Left lung (tissue), 10 donors: Measurements from ENCODE around the gene CAMTA1. TPM values are rescaled to one million over a fixed set of nuclear protein-coding genes. Genes with fewer than 3 reads are reported as not detected.

Source experiments
- ATAC-seq: fragments of 200-7000 bp; cut with Tn5 transposase; one replicate; pipeline ENCODE4 v1.9.1; 2020; ENCODE audit warnings: moderate library complexity
- DNase-seq, 4 donors: peaks; one replicate each; pipeline ENCODE4 v3.0.0-alpha.2; 2013 to 2020
- H3K27ac ChIP-seq, 2 donors: fragments of 200-600 bp; sonication (generic) in 1 of 2; one replicate each; pipeline versions ENCODE4 v1.5.0 to v1.8.0; 2020 to 2021
- H3K27me3 ChIP-seq, 2 donors: fragments of 200-600 bp; sonication (generic) in 1 of 2; one replicate each; pipeline versions ENCODE4 v1.5.0 to v1.8.0; 2020 to 2021
- H3K36me3 ChIP-seq, 2 donors: fragments of 200-600 bp; sonication (generic) in 1 of 2; one replicate each; pipeline versions ENCODE4 v1.5.0 to v1.8.0; 2020 to 2021
- H3K4me1 ChIP-seq, 2 donors: fragments of 200-600 bp; one replicate each; pipeline ENCODE4 v1.8.0; 2021
- H3K4me3 ChIP-seq, 2 donors: fragments of 200-600 bp; sonication (generic) in 1 of 2; one replicate each; pipeline versions ENCODE4 v1.5.0 to v1.8.0; 2020 to 2021; ENCODE audit warnings: mild to moderate bottlenecking in 1 of 2
- H3K9me3 ChIP-seq, 2 donors: fragments of 200-600 bp; sonication (generic) in 1 of 2; one replicate each; pipeline versions ENCODE4 v1.5.0 to v1.8.0; 2020 to 2021
- CTCF ChIP-seq, 2 donors: fragments of 200-600 bp; sonication (generic) in 1 of 2; IDR thresholded peaks; one replicate each; pipeline versions ENCODE4 v1.5.0 to v1.8.0; 2021; ENCODE audit warnings: antibody characterized with exemption in 2 of 2
- intact Hi-C, 2 donors: fragments of 100-400 bp; cut with DNase I; formaldehyde crosslinking; loops; one replicate each; pipeline versions ENCODE4 v1.11.2 to v1.14.2; 2022
- polyA plus RNA-seq, 6 donors: library from polyadenylated mRNA; unstranded; fragments of 120-200 nt; gene quantifications; one replicate each; pipeline ENCODE4 v1.2.1, GENCODE V29; 2013; ENCODE audit not compliant: insufficient read length in 6 of 6
- total RNA-seq, 2 donors: library from RNA; stranded (reverse); fragmentation: NEBNext Ultra II Directional; extraction: Animal tissue kit (Norgen Biotek cat#: 25700); gene quantifications; one replicate each; pipeline ENCODE4 v1.2.1, GENCODE V29; 2021
- donor health status: DM: no; HTN: yes; CAD: no.
- donor health status: DM: no; HTN: no; CAD: no.

CAMTA1 gene
- total and polyA plus RNA-seq, 8 donors, result 42.7 to 69.1 (median 49.4) TPM

DNA sequence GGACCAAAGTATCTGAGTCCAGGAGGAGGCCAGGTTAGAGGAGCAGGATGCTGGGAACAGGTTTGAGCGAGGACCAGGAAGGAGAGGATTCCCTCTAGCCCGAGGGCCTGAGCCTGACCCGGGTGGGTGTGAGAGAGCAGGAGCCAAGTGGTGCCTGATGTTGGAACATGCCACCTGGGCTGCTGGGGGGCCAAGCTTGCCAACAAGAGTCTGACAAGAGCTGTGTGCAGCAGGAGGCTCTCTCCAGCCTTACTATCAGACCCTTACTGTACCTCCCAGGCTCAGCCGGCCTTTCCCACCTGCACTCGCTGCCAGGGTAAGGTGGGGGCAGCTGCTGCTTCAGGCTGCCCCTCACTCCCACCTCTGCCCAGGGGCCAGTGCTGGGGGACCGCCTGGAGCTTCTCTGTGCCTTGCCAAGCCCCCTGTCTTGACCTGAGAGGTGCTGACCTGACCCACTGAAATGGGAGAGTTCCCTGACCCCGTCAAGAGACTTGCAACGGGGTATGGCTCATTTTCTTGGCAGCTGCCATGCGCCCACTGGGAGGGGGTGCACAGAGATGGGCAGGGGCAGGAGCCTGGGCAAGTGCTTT, 826.3 kb downstream of the CAMTA1 start:
- no peak for TF ChIP-seq CTCF (IDR thresholded peaks at IDR 0.05)
- peaks cover 0 to 21% of the 10 kb centered on the region in 2 donors for H3K27me3 ChIP-seq
- DNase-seq, result no peak
- no peaks in the 10 kb centered on the region for H3K9me3 ChIP-seq
- H3K4me3 ChIP-seq, result no peak overlapping the region
- intact Hi-C loops, result no loop called here
- no peak for ATAC-seq
- H3K36me3 ChIP-seq, result no peaks in the 10 kb centered on the region
- H3K4me1 ChIP-seq, result no peaks in the 10 kb centered on the region
- H3K27ac ChIP-seq, result no peak overlapping the region

DNA sequence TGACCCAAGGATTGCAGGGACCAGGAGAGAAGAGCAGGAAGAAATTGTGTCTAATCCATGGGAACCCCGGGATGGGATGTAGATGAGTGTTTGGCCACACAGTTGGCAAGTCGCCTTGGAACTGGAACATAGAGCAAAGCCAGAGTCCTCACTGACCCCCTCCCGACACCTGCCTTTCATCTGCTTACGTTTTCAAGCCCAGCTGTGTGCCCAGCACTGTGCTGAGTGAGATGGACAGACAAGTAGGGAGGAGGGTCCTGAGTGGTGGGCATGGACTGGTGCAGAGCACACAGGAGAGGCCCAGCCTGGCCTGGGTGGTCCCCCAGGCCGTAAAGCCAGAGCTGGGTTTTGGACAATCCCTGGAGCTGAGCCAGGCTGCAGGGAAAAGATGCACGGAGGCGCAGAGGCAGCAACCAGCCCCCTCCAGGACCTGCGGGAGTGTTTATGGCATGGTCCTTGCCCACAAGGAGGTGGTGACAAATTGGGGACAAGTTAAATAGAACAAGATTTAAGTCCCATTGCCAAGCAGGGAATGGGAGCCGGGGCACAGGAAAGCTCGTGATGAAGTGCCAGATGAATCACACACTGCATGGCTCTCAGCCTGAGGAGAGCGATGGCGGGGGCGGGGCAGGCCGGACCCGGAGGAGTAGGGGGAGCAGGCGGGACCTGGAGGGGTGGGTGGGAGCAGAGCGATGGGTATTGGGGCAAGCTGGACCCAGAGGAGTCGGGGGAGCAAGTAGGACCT, 828.0 kb downstream of the CAMTA1 start:
- no peak overlapping the region for H3K4me3 ChIP-seq
- no peaks in the 10 kb centered on the region for H3K4me1 ChIP-seq
- no peak for ATAC-seq
- no peaks in the 10 kb centered on the region for H3K9me3 ChIP-seq
- peaks cover 0 to 21% of the 10 kb centered on the region in 2 donors for H3K27me3 ChIP-seq
- H3K36me3 ChIP-seq, result no peaks in the 10 kb centered on the region
- H3K27ac ChIP-seq, result no peak overlapping the region
- no peak for DNase-seq
- TF ChIP-seq CTCF (IDR thresholded peaks at IDR 0.05), result no peak
- intact Hi-C loops, result no loop called here

GRCh38 chr1:7613851-7614205, 828.6 kb downstream of the CAMTA1 start:
- intact Hi-C loops, result no loop called here
- no peaks in the 10 kb centered on the region for H3K9me3 ChIP-seq
- no peak for ATAC-seq
- TF ChIP-seq CTCF (IDR thresholded peaks at IDR 0.05), result no peak
- H3K36me3 ChIP-seq, result no peaks in the 10 kb centered on the region
- H3K4me3 ChIP-seq, result no peak overlapping the region
- H3K27me3 ChIP-seq, result peaks cover 0 to 21% of the 10 kb centered on the region in 2 donors
- H3K27ac ChIP-seq, result no peak overlapping the region
- no peak for DNase-seq
- no peaks in the 10 kb centered on the region for H3K4me1 ChIP-seq

- intact Hi-C loops, result no loop called here
- Histone ChIP-seq H3K27ac (no peak overlapping the region), H3K4me1 (no peaks in the 10 kb centered on the region), H3K36me3 (no peaks in the 10 kb centered on the region), H3K27me3 (peaks cover 0 to 21% of the 10 kb centered on the region in 2 donors), H3K9me3 (no peaks in the 10 kb centered on the region), H3K4me3 (no peak overlapping the region)
- DNase-seq (no peak), ATAC-seq (no peak)
- TF ChIP-seq CTCF (IDR thresholded peaks at IDR 0.05), result no peak
Observed at GRCh38 chr1:7614576-7615074, 829.4 kb downstream of the CAMTA1 start.

DNA sequence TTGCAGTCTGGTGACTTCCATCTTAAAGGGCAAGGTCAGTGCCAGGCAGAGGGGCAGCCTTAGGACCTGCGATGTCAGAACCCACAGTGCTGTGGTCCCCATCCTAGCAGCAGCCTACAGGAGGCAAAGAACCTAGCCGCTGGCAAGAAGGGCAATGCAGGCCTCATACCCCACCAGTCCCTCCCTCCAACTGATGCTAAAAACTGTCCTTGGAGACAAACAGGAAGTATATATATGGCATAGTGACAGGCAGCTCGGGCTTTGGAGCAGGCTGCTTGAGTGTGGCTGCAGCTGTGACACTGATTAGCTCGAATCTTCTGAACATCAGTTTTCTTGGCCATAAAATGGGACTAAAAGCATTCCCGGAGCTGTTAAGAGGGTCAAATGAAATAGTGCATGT, 829.9 kb downstream of the CAMTA1 start:
- no peak overlapping the region for H3K27ac ChIP-seq
- no peaks in the 10 kb centered on the region for H3K9me3 ChIP-seq
- intact Hi-C loops, result no loop called here
- DNase-seq (no peak), ATAC-seq (no peak)
- H3K4me3 ChIP-seq, result no peak overlapping the region
- H3K36me3 ChIP-seq, result no peaks in the 10 kb centered on the region
- H3K27me3 ChIP-seq, result peaks cover 0 to 21% of the 10 kb centered on the region in 2 donors
- no peak for TF ChIP-seq CTCF (IDR thresholded peaks at IDR 0.05)
- no peaks in the 10 kb centered on the region for H3K4me1 ChIP-seq
